Karpas-422 (cell line): ENCODE results near the gene SLC6A7. TPM values are rescaled to one million over a fixed set of nuclear protein-coding genes. Genes with fewer than 3 reads are reported as not detected.

Source experiments
- DNase-seq: peaks from one replicate; pipeline ENCODE4 v3.0.0-alpha.2; 2015
- H2AFZ ChIP-seq: fragments of 200-600 bp; sonication (generic); 2 replicates; pipeline ENCODE4 v1.6.1; 2014; ENCODE audit warnings: antibody characterized with exemption, low read length, mixed read lengths
- H3K27ac ChIP-seq: fragments of 200-600 bp; sonication (generic); 2 replicates; pipeline ENCODE4 v1.5.1; 2014; ENCODE audit warnings: mild to moderate bottlenecking, low read length, moderate library complexity
- H3K27me3 ChIP-seq: fragments of 200-600 bp; sonication (generic); 2 replicates; pipeline ENCODE4 v1.6.1; 2014; ENCODE audit warnings: low read length, mixed read lengths
- H3K36me3 ChIP-seq: fragments of 200-600 bp; sonication (generic); 2 replicates; pipeline ENCODE4 v1.6.1; 2014; ENCODE audit warnings: low read length, mixed read lengths; ENCODE audit not compliant: insufficient read depth
- H3K4me1 ChIP-seq: fragments of 200-600 bp; sonication (generic); 2 replicates; pipeline ENCODE4 v1.6.1; 2014; ENCODE audit warnings: mild to moderate bottlenecking, low read length, mixed read lengths
- H3K4me2 ChIP-seq: fragments of 200-600 bp; sonication (generic); 2 replicates; pipeline ENCODE4 v1.6.1; 2014; ENCODE audit warnings: low read length, low read depth, mild to moderate bottlenecking; ENCODE audit not compliant: poor library complexity, severe bottlenecking
- H3K4me3 ChIP-seq: fragments of 200-600 bp; sonication (generic); 2 replicates; pipeline ENCODE4 v1.5.1; 2014; ENCODE audit warnings: mild to moderate bottlenecking, antibody characterized with exemption, low read length, mixed read lengths
- H3K79me2 ChIP-seq: fragments of 200-600 bp; sonication (generic); 2 replicates; pipeline ENCODE4 v1.6.1; 2014; ENCODE audit warnings: mild to moderate bottlenecking, low read length, mixed read lengths
- H3K9ac ChIP-seq: fragments of 200-600 bp; sonication (generic); 2 replicates; pipeline ENCODE4 v1.6.0; 2014; ENCODE audit warnings: low read length
- H3K9me2 ChIP-seq: fragments of 200-600 bp; sonication (generic), shearing (Covaris generic); replicated peaks from 2 replicates; pipeline ENCODE4 v1.6.0; 2014; ENCODE audit warnings: mild to moderate bottlenecking, low read length, moderate library complexity; ENCODE audit not compliant: insufficient read depth
- H3K9me3 ChIP-seq: fragments of 300-700, 200-600 bp; sonication (generic); 2 replicates; pipeline ENCODE4 v1.6.1; 2014; ENCODE audit warnings: low read length, mixed read lengths
- H4K20me1 ChIP-seq: fragments of 200-600 bp; sonication (generic); 2 replicates; pipeline ENCODE4 v1.6.1; 2014; ENCODE audit warnings: mild to moderate bottlenecking, antibody characterized with exemption, low read length, low read depth; ENCODE audit not compliant: insufficient read depth
- total RNA-seq: library from RNA; depleted of rRNA; stranded (reverse); fragments of >200 nt; shearing (Covaris generic); gene quantifications from 2 replicates; pipeline ENCODE4 v1.2.3, GENCODE V29; 2014; ENCODE audit warnings: low replicate concordance

SLC6A7 gene
- total RNA-seq, 1 experiment from 2014 or later = not detected

- no peak overlapping the region for H3K4me3 ChIP-seq
- H3K9ac ChIP-seq = no peak overlapping the region
- no peaks in the 10 kb centered on the region for H3K27me3 ChIP-seq
- H3K36me3 ChIP-seq = no peaks in the 10 kb centered on the region
- no peaks in the 10 kb centered on the region for H3K9me3 ChIP-seq
- no peak overlapping the region for H3K4me2 ChIP-seq
- H3K9me2 ChIP-seq = no peaks in the 10 kb centered on the region
- H3K4me1 ChIP-seq = no peaks in the 10 kb centered on the region
- H3K27ac ChIP-seq = no peak overlapping the region
- no peaks in the 10 kb centered on the region for H3K79me2 ChIP-seq
- H2AFZ ChIP-seq = no peak overlapping the region
- no peaks in the 10 kb centered on the region for H4K20me1 ChIP-seq
- no peak for DNase-seq
Measured at GRCh38 chr5:150252489-150252888, 62.6 kb downstream of the SLC6A7 start.

- H3K4me2 ChIP-seq = no peak overlapping the region
- no peaks in the 10 kb centered on the region for H3K27me3 ChIP-seq
- H4K20me1 ChIP-seq = no peaks in the 10 kb centered on the region
- no peak overlapping the region for H3K4me3 ChIP-seq
- no peaks in the 10 kb centered on the region for H3K9me3 ChIP-seq
- no peak for DNase-seq
- H3K79me2 ChIP-seq = no peaks in the 10 kb centered on the region
- peaks cover 4% of the 10 kb centered on the region; the same call in 1 of the 2 replicates for H3K4me1 ChIP-seq
- H3K27ac ChIP-seq = no peak overlapping the region
- H3K36me3 ChIP-seq = no peaks in the 10 kb centered on the region
- no peak overlapping the region for H3K9ac ChIP-seq
- no peaks in the 10 kb centered on the region for H3K9me2 ChIP-seq
- H2AFZ ChIP-seq = no peak overlapping the region
Measured at GRCh38 chr5:150253416-150254208, 63.8 kb downstream of the SLC6A7 start.

- H3K4me3 ChIP-seq = no peak overlapping the region
- H3K27me3 ChIP-seq = no peaks in the 10 kb centered on the region
- no peaks in the 10 kb centered on the region for H4K20me1 ChIP-seq
- H3K4me1 ChIP-seq = peaks cover 4% of the 10 kb centered on the region; the same call in 1 of the 2 replicates
- H3K27ac ChIP-seq = no peak overlapping the region
- DNase-seq = no peak
- no peak overlapping the region for H3K4me2 ChIP-seq
- H3K36me3 ChIP-seq = no peaks in the 10 kb centered on the region
- H3K79me2 ChIP-seq = no peaks in the 10 kb centered on the region
- H3K9me3 ChIP-seq = no peaks in the 10 kb centered on the region
- no peaks in the 10 kb centered on the region for H3K9me2 ChIP-seq
- H2AFZ ChIP-seq = no peak overlapping the region
- H3K9ac ChIP-seq = no peak overlapping the region
Measured at GRCh38 chr5:150254363-150254762, 64.5 kb downstream of the SLC6A7 start.

GRCh38 chr5:150254774-150255173 is 64.9 kb downstream of the SLC6A7 start:
- peaks cover 4% of the 10 kb centered on the region; the same call in 1 of the 2 replicates for H3K4me1 ChIP-seq
- no peak overlapping the region for H3K4me3 ChIP-seq
- H3K27me3 ChIP-seq = no peaks in the 10 kb centered on the region
- no peak overlapping the region for H3K27ac ChIP-seq
- no peaks in the 10 kb centered on the region for H3K36me3 ChIP-seq
- H3K9me2 ChIP-seq = no peaks in the 10 kb centered on the region
- no peaks in the 10 kb centered on the region for H4K20me1 ChIP-seq
- H3K79me2 ChIP-seq = no peaks in the 10 kb centered on the region
- no peak for DNase-seq
- H2AFZ ChIP-seq = no peak overlapping the region
- no peaks in the 10 kb centered on the region for H3K9me3 ChIP-seq
- no peak overlapping the region for H3K4me2 ChIP-seq
- no peak overlapping the region for H3K9ac ChIP-seq

GRCh38 chr5:150255659-150256409 is 66.0 kb downstream of the SLC6A7 start:
- Histone ChIP-seq H3K27me3 (no peaks in the 10 kb centered on the region), H3K27ac (no peak overlapping the region), H3K4me1 (peaks cover 4% of the 10 kb centered on the region; the same call in 1 of the 2 replicates), H2AFZ (no peak overlapping the region), H3K9ac (no peak overlapping the region), H3K36me3 (no peaks in the 10 kb centered on the region), H3K79me2 (no peaks in the 10 kb centered on the region), H3K4me2 (no peak overlapping the region), H3K9me3 (no peaks in the 10 kb centered on the region), H3K9me2 (no peaks in the 10 kb centered on the region), H4K20me1 (no peaks in the 10 kb centered on the region), H3K4me3 (no peak overlapping the region)
- peak; percentile 46 for DNase-seq

- H4K20me1 ChIP-seq = no peaks in the 10 kb centered on the region
- no peak overlapping the region for H3K27ac ChIP-seq
- H3K4me1 ChIP-seq = peaks cover 4% of the 10 kb centered on the region; the same call in 1 of the 2 replicates
- H2AFZ ChIP-seq = no peak overlapping the region
- no peak overlapping the region for H3K4me3 ChIP-seq
- DNase-seq = no peak
- H3K79me2 ChIP-seq = no peaks in the 10 kb centered on the region
- no peak overlapping the region for H3K9ac ChIP-seq
- H3K36me3 ChIP-seq = no peaks in the 10 kb centered on the region
- H3K4me2 ChIP-seq = no peak overlapping the region
- H3K9me3 ChIP-seq = no peaks in the 10 kb centered on the region
- H3K9me2 ChIP-seq = no peaks in the 10 kb centered on the region
- H3K27me3 ChIP-seq = no peaks in the 10 kb centered on the region
Measured at GRCh38 chr5:150256410-150257064, 66.7 kb downstream of the SLC6A7 start.

- H3K9ac ChIP-seq = no peak overlapping the region
- no peak overlapping the region for H2AFZ ChIP-seq
- no peaks in the 10 kb centered on the region for H3K79me2 ChIP-seq
- DNase-seq = no peak
- no peaks in the 10 kb centered on the region for H3K9me3 ChIP-seq
- H3K27me3 ChIP-seq = no peaks in the 10 kb centered on the region
- no peak overlapping the region for H3K4me3 ChIP-seq
- no peak overlapping the region for H3K27ac ChIP-seq
- no peak overlapping the region for H3K4me2 ChIP-seq
- no peaks in the 10 kb centered on the region for H3K36me3 ChIP-seq
- H3K9me2 ChIP-seq = no peaks in the 10 kb centered on the region
- H3K4me1 ChIP-seq = peaks cover 4% of the 10 kb centered on the region; the same call in 1 of the 2 replicates
- H4K20me1 ChIP-seq = no peaks in the 10 kb centered on the region
Measured at GRCh38 chr5:150257424-150257823, 67.6 kb downstream of the SLC6A7 start.

GRCh38 chr5:150258130-150258529 is 68.3 kb downstream of the SLC6A7 start:
- H3K36me3 ChIP-seq = no peaks in the 10 kb centered on the region
- H4K20me1 ChIP-seq = no peaks in the 10 kb centered on the region
- H3K4me1 ChIP-seq = peaks cover 4% of the 10 kb centered on the region; the same call in 1 of the 2 replicates
- no peaks in the 10 kb centered on the region for H3K79me2 ChIP-seq
- no peaks in the 10 kb centered on the region for H3K9me2 ChIP-seq
- H3K27ac ChIP-seq = no peak overlapping the region
- H3K9ac ChIP-seq = no peak overlapping the region
- H3K4me2 ChIP-seq = no peak overlapping the region
- no peak overlapping the region for H2AFZ ChIP-seq
- DNase-seq = peak; percentile 52
- no peaks in the 10 kb centered on the region for H3K9me3 ChIP-seq
- H3K4me3 ChIP-seq = no peak overlapping the region
- H3K27me3 ChIP-seq = no peaks in the 10 kb centered on the region
